HG03520 (cell line): Measurements from ENCODE around the gene SCAMP3.
"Not testable (repeated sequence)": the region's sequence is repeated elsewhere in the genome, so short reads cannot be mapped to it uniquely, and the experiment has no call there.

Source experiments
- ATAC-seq: cut with Tn5 transposase; IDR thresholded peaks from one replicate; pipeline ENCODE4 v1.9.1; 2021; ENCODE audit warnings: mild to moderate bottlenecking, moderate library complexity; ENCODE audit not compliant: unreplicated experiment

The SCAMP3 gene

DNA sequence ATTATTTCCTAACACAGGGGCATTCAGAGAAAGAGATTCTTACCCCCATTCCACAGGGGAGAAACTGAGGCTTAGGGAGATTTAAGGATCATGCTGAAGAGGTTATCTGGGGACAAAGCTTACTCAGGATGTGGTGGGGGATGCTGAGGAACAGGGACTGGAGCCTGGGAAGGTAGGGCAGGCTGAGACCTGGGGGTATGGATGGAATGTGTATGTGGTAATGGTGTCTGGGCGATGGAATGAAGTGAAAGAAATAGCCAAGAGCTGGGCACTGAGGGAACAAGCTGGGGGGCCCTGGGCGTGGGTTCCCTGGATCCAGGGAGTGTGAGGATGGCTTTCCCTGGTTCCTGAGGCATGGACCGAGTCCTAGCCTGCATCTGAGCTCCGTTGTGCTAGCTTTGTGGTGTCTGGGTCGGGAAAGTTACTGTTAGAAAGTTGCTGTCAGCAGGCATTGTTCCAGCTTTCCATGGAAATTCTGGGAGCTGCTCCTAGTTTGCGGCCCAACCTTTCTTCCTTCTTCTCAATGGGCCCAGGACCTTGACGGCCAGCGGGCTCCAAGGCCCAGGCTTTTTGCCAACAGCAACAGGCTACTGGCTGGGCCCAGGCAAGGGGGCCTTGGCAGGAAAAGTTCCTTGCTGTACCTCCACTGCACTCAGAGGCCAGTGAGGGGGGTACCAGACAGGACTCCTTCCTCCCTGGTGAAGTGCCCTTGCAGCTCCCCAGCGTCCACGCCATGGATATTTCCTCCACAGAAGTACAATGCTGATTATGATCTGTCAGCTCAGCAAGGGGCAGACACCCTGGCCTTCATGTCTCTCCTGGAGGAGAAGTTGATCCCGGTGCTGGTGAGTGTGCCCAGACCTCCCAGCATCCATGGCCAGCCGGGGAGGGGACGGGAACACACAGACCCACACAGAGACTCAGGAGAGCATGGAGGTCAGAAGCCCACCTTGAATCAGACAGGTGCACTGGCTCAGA, 29.9 kb downstream of the SCAMP3 start:
- not testable (repeated sequence) for ATAC-seq

DNA sequence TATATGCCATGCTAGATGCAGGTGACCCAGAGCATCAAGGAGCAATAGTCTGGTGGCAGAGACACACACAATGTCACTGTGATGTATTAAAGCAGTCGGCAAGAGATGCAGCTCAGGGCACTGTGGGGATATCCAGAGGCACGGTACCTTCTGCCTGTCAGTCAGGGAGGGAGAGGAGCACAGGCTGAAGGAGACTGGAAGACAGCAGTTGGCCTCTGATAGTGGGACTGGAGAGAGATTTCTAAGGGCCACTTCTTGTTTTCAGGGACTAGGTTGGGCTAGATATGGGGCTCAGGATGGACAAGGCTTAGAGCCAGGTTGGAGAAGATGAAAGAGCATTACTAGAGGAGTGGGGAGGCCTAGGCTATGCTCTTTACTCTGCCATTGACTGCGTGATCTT, 30.9 kb downstream of the SCAMP3 start:
- not testable (repeated sequence) for ATAC-seq

- no peak for ATAC-seq
These were observed 34.1 kb downstream of the SCAMP3 start for GRCh38 chr1:155228096-155228427.

DNA sequence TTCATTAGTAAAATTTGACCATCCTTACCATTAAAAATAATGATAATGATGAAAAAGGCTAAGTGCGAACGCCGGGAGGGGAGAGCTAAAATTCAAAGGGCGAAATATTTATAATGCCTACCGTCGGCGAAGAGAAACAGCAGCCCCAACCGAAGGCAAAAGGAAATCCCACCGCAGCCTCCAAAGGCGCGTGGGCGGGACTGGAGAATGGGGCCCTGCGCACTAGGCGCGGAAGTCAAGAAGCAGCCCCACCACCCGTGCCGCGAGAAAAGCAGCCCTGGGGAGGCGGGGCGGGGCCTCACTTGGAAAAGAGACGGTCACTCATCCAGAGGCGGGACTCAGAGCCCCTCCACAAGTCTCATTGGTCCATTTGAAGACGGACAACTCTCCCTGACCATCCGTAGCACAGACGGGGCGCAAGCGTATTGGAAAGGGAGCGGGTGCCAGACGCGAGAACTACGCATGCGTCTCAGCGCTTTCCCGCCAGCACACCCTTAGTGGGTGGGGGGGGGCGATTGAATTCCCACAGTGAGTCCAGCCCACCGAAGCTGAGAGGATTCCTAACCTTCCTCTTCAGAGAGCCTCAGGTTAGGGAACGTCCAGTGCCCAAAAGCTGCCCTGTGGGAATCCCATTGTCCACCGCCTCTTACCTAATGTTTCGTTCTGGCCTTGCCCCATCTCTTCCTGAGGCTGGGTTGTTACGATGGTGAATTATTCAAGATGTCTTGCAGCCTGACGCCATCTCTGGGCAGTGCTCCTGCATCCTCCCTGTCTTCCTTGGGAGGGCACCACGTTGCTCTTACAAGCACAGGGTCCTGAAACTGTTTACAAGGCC, 34.7 kb downstream of the SCAMP3 start:
- ATAC-seq, result peak; percentile 81

- no peak for ATAC-seq
These were observed 35.3 kb downstream of the SCAMP3 start for GRCh38 chr1:155226910-155227260.

GRCh38 chr1:155226188-155226909, 35.8 kb downstream of the SCAMP3 start:
- no peak for ATAC-seq

- ATAC-seq, result not testable (repeated sequence)
These were observed 36.8 kb downstream of the SCAMP3 start for GRCh38 chr1:155225404-155225759.

- ATAC-seq, result no peak
These were observed 39.1 kb downstream of the SCAMP3 start for GRCh38 chr1:155223047-155223446.

- not testable (repeated sequence) for ATAC-seq
These were observed 41.8 kb downstream of the SCAMP3 start for GRCh38 chr1:155220211-155220965.

DNA sequence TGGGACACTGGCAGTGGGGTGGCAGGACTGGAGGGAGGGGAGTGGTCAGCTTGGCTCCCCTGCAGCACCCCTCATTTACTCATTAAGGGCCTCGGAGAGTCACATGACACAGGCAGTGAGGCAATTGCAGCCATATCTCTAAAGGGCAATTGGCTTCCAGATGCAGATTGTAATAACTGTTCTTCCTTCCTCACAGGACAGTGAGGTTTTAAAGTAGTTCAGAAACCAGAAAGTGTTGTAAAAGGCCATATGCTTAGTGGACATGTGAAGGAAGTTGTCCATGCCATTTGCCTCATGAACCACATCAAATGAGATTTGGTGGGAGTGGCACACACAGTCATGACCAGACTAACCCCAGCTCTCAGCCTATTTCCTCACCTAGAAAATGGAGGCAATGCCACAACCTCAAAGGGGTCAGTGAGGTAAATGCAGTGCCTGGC, 42.5 kb downstream of the SCAMP3 start:
- no peak for ATAC-seq

- no peak for ATAC-seq
These were observed 43.1 kb downstream of the SCAMP3 start for GRCh38 chr1:155218854-155219591.

- not testable (repeated sequence) for ATAC-seq
These were observed 47.5 kb downstream of the SCAMP3 start for GRCh38 chr1:155214702-155215101.

DNA sequence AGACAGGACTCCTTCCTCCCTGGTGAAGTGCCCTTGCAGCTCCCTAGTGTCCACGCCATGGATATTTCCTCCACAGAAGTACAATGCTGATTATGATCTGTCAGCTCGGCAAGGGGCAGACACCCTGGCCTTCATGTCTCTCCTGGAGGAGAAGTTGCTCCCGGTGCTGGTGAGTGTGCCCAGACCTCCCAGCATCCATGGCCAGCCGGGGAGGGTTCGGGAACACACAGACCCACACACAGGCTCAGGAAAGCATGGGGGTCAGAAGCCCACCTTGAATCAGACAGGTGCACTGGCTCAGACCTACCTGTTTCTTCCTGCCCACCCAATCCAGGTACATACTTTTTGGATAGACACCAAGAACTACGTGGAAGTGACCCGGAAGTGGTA, 50.1 kb downstream of the SCAMP3 start:
- not testable (repeated sequence) for ATAC-seq

- ATAC-seq, result not testable (repeated sequence)
These were observed 50.6 kb downstream of the SCAMP3 start for GRCh38 chr1:155211381-155212050.

DNA sequence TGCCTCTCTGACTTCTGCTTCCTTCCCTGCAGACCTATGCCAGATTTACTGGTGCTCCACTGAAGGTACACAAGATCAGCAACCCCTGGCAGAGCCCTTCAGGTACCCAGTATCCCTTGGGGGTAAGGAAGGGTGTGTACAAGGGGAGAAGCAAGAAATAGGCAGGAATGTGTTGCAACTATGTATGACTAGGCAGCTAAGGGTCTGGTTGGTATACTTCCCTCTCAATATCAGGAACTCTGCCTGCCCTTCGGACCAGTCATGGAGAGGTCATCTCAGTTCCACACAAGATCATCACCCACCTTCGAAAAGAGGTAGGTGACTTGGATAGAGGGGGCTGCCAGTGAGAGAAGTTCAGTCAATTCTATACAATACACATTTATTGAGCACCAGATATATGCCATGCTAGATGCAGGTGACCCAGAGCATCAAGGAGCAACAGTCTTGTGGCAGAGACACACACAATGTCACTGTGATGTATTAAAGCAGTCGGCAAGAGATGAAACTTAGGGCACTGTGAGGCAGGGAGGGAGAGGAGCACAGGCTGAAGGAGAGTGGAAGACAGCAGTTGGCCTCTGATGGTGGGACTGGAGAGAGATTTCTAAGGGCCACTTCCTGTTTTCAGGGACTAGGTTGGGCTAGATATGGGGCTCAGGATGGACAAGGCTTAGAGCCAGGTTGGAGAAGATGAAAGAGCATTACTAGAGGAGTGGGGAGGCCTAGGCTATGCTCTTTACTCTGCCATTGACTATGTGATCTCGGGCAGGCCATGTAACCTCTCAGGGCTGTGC, 51.7 kb downstream of the SCAMP3 start:
- no peak for ATAC-seq

- ATAC-seq, result no peak
These were observed 52.8 kb downstream of the SCAMP3 start for GRCh38 chr1:155209312-155209721.

GRCh38 chr1:155208541-155209311, 53.4 kb downstream of the SCAMP3 start, which contains the start of gene MTX1:
TSS of gene MTX1 (plus strand) at chr1:155208695. CDS start at chr1:155208805, 110 bp downstream.
- ATAC-seq, result peak; percentile 50
